ENCODE data around the gene GSK3A.
"Not testable (repeated sequence)": the region's sequence is repeated elsewhere in the genome, so short reads cannot be mapped to it uniquely, and the experiment has no call there.

GRCh38 chr19:42266105-42266504, 23.7 kb upstream of the GSK3A start:
- not testable (repeated sequence) for TF ChIP-seq MAFK (IDR thresholded peaks at IDR 0.05; ENCODE audit: low read depth, low read length); SMC3 (IDR thresholded peaks at IDR 0.05; ENCODE audit: low read depth, low read length); POLR2A (IDR thresholded peaks at IDR 0.05; ENCODE audit: low read depth, low read length); MXI1 (IDR thresholded peaks at IDR 0.05; ENCODE audit: borderline replicate concordance, low read depth, low read length); CHD1 (IDR thresholded peaks at IDR 0.05; ENCODE audit: low read depth, low read length); RFX5 (IDR thresholded peaks at IDR 0.05; ENCODE audit: low read depth, low read length); MAZ (IDR thresholded peaks at IDR 0.05; ENCODE audit: borderline replicate concordance, low read depth, low read length)
- TF ChIP-seq, protein P1, sequence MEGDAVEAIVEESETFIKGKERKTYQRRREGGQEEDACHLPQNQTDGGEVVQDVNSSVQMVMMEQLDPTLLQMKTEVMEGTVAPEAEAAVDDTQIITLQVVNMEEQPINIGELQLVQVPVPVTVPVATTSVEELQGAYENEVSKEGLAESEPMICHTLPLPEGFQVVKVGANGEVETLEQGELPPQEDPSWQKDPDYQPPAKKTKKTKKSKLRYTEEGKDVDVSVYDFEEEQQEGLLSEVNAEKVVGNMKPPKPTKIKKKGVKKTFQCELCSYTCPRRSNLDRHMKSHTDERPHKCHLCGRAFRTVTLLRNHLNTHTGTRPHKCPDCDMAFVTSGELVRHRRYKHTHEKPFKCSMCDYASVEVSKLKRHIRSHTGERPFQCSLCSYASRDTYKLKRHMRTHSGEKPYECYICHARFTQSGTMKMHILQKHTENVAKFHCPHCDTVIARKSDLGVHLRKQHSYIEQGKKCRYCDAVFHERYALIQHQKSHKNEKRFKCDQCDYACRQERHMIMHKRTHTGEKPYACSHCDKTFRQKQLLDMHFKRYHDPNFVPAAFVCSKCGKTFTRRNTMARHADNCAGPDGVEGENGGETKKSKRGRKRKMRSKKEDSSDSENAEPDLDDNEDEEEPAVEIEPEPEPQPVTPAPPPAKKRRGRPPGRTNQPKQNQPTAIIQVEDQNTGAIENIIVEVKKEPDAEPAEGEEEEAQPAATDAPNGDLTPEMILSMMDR (conservative IDR thresholded peaks at IDR 0.05; ENCODE audit: low read depth, low read length): not testable (repeated sequence)
- TF ChIP-seq, protein P2, sequence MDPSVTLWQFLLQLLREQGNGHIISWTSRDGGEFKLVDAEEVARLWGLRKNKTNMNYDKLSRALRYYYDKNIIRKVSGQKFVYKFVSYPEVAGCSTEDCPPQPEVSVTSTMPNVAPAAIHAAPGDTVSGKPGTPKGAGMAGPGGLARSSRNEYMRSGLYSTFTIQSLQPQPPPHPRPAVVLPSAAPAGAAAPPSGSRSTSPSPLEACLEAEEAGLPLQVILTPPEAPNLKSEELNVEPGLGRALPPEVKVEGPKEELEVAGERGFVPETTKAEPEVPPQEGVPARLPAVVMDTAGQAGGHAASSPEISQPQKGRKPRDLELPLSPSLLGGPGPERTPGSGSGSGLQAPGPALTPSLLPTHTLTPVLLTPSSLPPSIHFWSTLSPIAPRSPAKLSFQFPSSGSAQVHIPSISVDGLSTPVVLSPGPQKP (IDR thresholded peaks at IDR 0.05; ENCODE audit: borderline replicate concordance, low read depth, low read length): not testable (repeated sequence)

All from IMR-90 (cell line).